Cardiac fibroblast (primary cell): ENCODE results near the gene ARCN1.

Experiments used
- DNase-seq, 2 donors: peaks; one replicate each; pipeline versions ENCODE4 v3.0.0 to v3.0.0-alpha.2; 2010; ENCODE audit warnings: low read depth in 2 of 2
- H3K4me3 ChIP-seq, 2 donors: replicated peaks in 1 of 2; 1 replicate in 1 of 2; 2 replicates in 1 of 2; pipeline ENCODE4 v1.5.1; 2011; ENCODE audit warnings: low read depth in 2 of 2, low read length in 2 of 2, mild to moderate bottlenecking in 2 of 2, moderate library complexity in 1 of 2
- TF ChIP-seq, protein P1 (sequence below): IDR thresholded peaks from one replicate; pipeline ENCODE4 v1.5.1; 2011; ENCODE audit warnings: low read depth, mild to moderate bottlenecking, low read length, inconsistent platforms

ARCN1 gene

GRCh38 chr11:118544647-118545010 is 27.6 kb upstream of the ARCN1 start:
- H3K4me3 ChIP-seq = no peak overlapping the region
- no peak for DNase-seq
- TF ChIP-seq, protein P1, sequence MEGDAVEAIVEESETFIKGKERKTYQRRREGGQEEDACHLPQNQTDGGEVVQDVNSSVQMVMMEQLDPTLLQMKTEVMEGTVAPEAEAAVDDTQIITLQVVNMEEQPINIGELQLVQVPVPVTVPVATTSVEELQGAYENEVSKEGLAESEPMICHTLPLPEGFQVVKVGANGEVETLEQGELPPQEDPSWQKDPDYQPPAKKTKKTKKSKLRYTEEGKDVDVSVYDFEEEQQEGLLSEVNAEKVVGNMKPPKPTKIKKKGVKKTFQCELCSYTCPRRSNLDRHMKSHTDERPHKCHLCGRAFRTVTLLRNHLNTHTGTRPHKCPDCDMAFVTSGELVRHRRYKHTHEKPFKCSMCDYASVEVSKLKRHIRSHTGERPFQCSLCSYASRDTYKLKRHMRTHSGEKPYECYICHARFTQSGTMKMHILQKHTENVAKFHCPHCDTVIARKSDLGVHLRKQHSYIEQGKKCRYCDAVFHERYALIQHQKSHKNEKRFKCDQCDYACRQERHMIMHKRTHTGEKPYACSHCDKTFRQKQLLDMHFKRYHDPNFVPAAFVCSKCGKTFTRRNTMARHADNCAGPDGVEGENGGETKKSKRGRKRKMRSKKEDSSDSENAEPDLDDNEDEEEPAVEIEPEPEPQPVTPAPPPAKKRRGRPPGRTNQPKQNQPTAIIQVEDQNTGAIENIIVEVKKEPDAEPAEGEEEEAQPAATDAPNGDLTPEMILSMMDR = no peak

DNA sequence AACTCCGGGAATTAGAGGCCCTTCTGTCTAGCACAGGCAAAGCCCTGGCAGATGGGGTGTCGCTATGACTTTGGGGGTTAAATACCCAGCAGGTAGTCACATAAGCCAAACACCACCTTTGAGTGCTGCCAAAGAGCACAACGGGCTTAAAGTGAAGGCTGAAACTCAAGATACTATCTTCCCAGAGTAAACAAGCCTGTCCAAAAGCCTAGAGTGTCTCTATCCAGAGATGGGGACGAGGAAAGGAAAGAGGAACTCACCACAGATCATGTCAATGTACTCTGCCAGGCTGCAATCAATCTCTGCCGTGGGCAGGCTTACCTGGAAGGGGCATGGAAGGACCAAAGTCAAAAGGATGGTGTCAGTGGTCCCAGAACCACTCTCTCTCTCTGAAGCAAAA is 26.7 kb upstream of the ARCN1 start:
- DNase-seq = no peak
- TF ChIP-seq, protein P1 = no peak
- H3K4me3 ChIP-seq = no peak overlapping the region

DNA sequence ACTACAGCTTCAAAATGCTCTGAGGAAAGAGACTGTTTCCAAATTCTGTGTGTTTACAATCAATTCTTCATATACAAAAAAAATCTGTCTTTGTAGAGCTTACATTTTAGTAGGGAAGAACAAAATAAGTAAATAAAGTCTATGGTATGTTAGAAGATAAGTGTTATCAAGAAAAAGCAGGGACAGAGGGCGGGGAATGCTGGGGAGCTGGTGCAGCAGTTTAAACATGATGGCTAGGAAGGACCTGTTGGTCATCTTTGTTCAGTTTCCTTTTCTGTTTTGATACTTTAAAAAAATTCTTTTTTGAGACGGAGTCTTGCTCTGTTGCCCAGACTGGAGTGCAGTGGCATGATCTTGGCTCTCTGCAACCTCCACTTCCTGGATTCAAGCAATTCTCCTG is 25.1 kb upstream of the ARCN1 start:
- TF ChIP-seq, protein P1 = no peak
- H3K4me3 ChIP-seq = no peak overlapping the region
- no peak for DNase-seq

DNA sequence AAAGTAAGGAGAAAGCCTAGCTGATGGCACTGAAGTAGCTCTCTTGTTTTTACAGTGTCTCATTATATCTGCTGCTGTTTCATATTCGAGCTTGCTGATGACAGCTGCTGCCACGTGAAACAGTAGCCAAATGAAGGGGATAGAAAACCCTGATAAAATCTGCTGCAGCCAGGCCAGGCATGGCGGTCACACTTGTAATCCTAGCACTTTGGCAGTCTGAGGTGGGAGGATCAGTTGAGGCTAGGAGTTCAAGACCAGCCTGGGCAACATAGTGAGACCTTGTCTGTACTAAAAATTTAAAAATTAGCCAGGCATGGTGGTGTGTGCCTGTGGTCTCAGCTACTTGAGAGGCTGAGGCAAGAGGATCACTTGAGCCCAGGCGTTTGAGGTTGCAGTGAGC is 19.9 kb upstream of the ARCN1 start:
- DNase-seq = no peak
- TF ChIP-seq, protein P1 = no peak

DNA sequence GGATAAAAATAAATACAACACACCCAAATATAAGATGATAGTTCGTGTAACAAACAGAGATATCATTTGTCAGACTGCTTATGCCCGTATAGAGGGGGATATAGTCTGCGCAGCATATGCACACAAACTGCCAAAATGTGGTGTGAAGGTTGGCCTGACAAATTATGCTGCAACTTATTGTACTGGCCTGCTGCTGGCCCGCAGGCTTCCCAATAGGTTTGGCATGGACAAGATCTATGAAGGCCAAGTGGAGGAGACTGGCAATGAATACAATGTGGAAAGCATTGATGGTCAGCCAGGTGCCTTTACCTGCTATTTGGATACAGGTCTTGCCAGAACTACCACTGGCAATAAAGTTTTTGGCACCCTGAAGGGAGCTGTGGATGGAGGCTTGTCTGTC is 11.4 kb upstream of the ARCN1 start:
- no peak for DNase-seq
- H3K4me3 ChIP-seq = no peak overlapping the region
- TF ChIP-seq, protein P1 = no peak

More for the DNA sequence above, 19.9 kb upstream of the ARCN1 start:
- no peak overlapping the region for H3K4me3 ChIP-seq

DNA sequence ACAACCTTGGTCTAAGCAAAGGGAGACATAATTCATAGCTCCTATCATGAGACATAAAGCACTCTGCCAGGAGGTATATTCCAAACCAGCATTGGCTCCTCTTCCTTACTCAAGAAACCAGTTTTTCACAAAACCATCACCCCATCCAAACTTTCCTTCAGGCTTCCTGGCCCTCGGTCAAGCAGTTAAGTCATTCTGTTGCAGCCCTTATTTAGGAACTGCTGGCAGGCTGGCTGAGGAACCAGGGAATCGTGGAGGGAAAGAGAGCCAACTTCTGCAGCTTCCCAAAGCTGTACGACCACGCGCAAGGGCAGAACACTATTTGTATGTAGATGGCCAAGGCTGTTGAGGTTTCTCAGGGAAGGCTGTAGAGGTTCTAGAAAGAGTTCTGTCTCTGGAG is 7.2 kb upstream of the ARCN1 start:
- TF ChIP-seq, protein P1 = no peak
- peak overlapping the region; percentile 14 to 69 for H3K4me3 ChIP-seq
- DNase-seq = peak; percentile 26 to 53

DNA sequence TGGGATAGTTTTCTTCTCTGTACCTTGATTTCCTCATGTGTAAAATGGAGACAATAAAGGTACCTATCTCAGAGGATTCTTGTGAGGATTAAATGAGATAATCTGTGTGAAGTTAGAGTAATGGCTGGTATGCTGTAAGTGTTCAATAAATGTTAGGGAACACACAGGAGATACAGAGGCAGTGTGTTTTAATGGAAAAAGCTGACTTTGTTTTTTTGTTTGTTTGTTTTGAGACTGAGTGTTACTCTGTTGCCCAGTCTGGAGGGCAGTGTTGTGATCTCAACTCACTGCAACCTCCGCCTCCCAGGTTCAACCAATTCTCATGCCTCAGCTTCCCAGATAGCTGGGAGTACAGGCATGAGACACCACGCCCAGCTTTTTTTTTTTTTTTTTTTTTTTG is 2.5 kb upstream of the ARCN1 start:
- no peak for DNase-seq
- TF ChIP-seq, protein P1 = no peak
- no peak overlapping the region for H3K4me3 ChIP-seq
